HepG2 (cell line): ENCODE data around the gene UBL7. TPM values are rescaled to one million over a fixed set of nuclear protein-coding genes. Genes with fewer than 3 reads are reported as not detected.

ENCODE experiments used
- BATF2 ChIP-seq: sonication (generic); formaldehyde crosslinking; IDR thresholded peaks from 2 replicates; pipeline ENCODE4 v1.8.0; 2022; ENCODE audit warnings: mild to moderate bottlenecking, missing genetic modification reagents, moderate library complexity
- CEBPB ChIP-seq: IDR thresholded peaks from 2 replicates; pipeline ENCODE4 v1.6.1; 2011; ENCODE audit warnings: low read depth, low read length, improper control_type of control experiment, borderline replicate concordance
- CERS6 ChIP-seq: sonication (generic); formaldehyde crosslinking; IDR thresholded peaks from 2 replicates; pipeline ENCODE4 v1.5.0; 2020; ENCODE audit warnings: missing genetic modification reagents
- HDAC6 ChIP-seq: fragments of 200-600 bp; sonication (generic); IDR thresholded peaks from 2 replicates; pipeline ENCODE4 v1.7.0; 2017; ENCODE audit warnings: mild to moderate bottlenecking, antibody characterized with exemption, low read length, low read depth
- KDM3A ChIP-seq: IDR thresholded peaks from 2 replicates; pipeline ENCODE4 v1.6.1; 2018; ENCODE audit warnings: low read depth, missing compliant biosample characterization
- NBN ChIP-seq: fragments of 450-650 bp; conservative IDR thresholded peaks from 2 replicates; pipeline ENCODE4 v1.6.1; 2017
- RBM22 ChIP-seq: fragments of 200-400 bp; formaldehyde crosslinking; optimal IDR thresholded peaks from 2 replicates; pipeline ENCODE3; 2017; ENCODE audit warnings: mild to moderate bottlenecking, low read length, moderate library complexity
- ZNF318 ChIP-seq: sonication (generic); formaldehyde crosslinking; IDR thresholded peaks from 2 replicates; pipeline ENCODE4 v1.4.0; 2020; ENCODE audit warnings: mild to moderate bottlenecking, missing genetic modification reagents
- ZNF414 ChIP-seq: sonication (generic); formaldehyde crosslinking; IDR thresholded peaks from 2 replicates; pipeline ENCODE4 v1.5.0; 2020; ENCODE audit warnings: missing genetic modification reagents
- ZNF446 ChIP-seq: sonication (generic); formaldehyde crosslinking; IDR thresholded peaks from 2 replicates; pipeline ENCODE4 v1.5.0; 2020; ENCODE audit warnings: mild to moderate bottlenecking, missing genetic modification reagents
- ZNF503 ChIP-seq: sonication (generic); formaldehyde crosslinking; IDR thresholded peaks from 2 replicates; pipeline ENCODE4 v1.4.0; 2020; ENCODE audit warnings: missing genetic modification reagents
- ZNF615 ChIP-seq: sonication (generic); formaldehyde crosslinking; IDR thresholded peaks from 2 replicates; pipeline ENCODE4 v1.5.0; 2020; ENCODE audit warnings: mild to moderate bottlenecking, missing genetic modification reagents, borderline replicate concordance
- ZNF704 ChIP-seq: sonication (generic); formaldehyde crosslinking; IDR thresholded peaks from 2 replicates; pipeline ENCODE4 v1.8.1; 2023; ENCODE audit warnings: mild to moderate bottlenecking, inconsistent platforms, moderate library complexity, missing genetic modification reagents, borderline replicate concordance
- ZNF780A ChIP-seq: sonication (generic); formaldehyde crosslinking; IDR thresholded peaks from 2 replicates; pipeline ENCODE4 v1.8.0; 2022; ENCODE audit warnings: mild to moderate bottlenecking, missing genetic modification reagents, moderate library complexity
- polyA plus RNA-seq, 8 experiments: library from polyadenylated mRNA; depleted of rRNA in 3 of 8; stranded (reverse) in 7 of 8; unstranded in 1 of 8; fragments of >200 nt; fragmentation: Illumina TruSeq in 4 of 8; extraction: Trizol in 4 of 8; gene quantifications; 2 replicates each; pipeline versions ENCODE4 v1.2.1 to v1.2.3, GENCODE V29; 2011 to 2016; ENCODE audit warnings: low read depth in 4 of 8, missing spikeins in 1 of 8, mixed read lengths in 1 of 8; ENCODE audit not compliant: insufficient read depth in 1 of 8
- total RNA-seq, 5 experiments: library from RNA; depleted of rRNA; stranded (reverse); fragments of >200 nt; fragmentation: Illumina TruSeq; extraction: Trizol; gene quantifications; 2 replicates each; pipeline ENCODE4 v1.2.3, GENCODE V29; 2016; ENCODE audit warnings: low read depth in 1 of 5

UBL7 gene
- total and polyA plus RNA-seq, 2 of the 13 experiments (the other 11 are each of a cell fraction or from before 2014, with no cell fraction given), result 55.0 to 63.5 TPM

GRCh38 chr15:74421302-74422245 is 39.4 kb downstream of the UBL7 start (continued):
- TF ChIP-seq ZNF446 (CRISPR knock-in tag) (no peak), ZNF318 (CRISPR knock-in tag) (no peak), CEBPB (no peak), KDM3A (CRISPR knock-in tag) (no peak), BATF2 (CRISPR knock-in tag) (no peak), ZNF704 (no peak), RBM22 (peak; percentile 85), ZNF414 (CRISPR knock-in tag) (no peak), ZNF780A (no peak), ZNF503 (CRISPR knock-in tag) (0 out of 2 replicates have a peak, but pooled peaks have one; percentile 44), ZNF615 (CRISPR knock-in tag) (no peak), CERS6 (no peak), NBN (no peak), HDAC6 (no peak)
